HG02623 (cell line): Measurements from ENCODE around the gene ACOT11.

Source experiments
- ATAC-seq: cut with Tn5 transposase; IDR thresholded peaks from one replicate; pipeline ENCODE4 v1.9.1; 2021; ENCODE audit warnings: moderate library complexity; ENCODE audit not compliant: unreplicated experiment

The ACOT11 gene

DNA sequence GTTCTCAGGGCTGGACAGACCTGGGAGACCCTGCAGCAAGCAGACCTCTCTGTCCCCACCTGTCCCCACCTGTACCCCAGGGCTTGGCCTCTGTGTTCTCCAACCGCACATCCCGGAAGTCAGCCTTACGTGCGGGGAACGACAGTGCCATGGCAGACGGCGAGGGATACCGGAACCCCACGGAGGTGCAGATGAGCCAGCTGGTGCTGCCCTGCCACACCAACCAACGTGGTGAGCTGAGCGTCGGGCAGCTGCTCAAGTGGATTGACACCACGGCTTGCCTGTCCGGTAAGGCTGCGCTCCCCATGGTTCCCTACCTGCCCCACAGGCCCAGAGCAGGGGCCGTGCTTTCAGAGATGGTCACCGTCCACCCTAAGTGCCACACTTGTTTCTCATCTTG is 36.5 kb downstream of the ACOT11 start:
- ATAC-seq, result no peak

DNA sequence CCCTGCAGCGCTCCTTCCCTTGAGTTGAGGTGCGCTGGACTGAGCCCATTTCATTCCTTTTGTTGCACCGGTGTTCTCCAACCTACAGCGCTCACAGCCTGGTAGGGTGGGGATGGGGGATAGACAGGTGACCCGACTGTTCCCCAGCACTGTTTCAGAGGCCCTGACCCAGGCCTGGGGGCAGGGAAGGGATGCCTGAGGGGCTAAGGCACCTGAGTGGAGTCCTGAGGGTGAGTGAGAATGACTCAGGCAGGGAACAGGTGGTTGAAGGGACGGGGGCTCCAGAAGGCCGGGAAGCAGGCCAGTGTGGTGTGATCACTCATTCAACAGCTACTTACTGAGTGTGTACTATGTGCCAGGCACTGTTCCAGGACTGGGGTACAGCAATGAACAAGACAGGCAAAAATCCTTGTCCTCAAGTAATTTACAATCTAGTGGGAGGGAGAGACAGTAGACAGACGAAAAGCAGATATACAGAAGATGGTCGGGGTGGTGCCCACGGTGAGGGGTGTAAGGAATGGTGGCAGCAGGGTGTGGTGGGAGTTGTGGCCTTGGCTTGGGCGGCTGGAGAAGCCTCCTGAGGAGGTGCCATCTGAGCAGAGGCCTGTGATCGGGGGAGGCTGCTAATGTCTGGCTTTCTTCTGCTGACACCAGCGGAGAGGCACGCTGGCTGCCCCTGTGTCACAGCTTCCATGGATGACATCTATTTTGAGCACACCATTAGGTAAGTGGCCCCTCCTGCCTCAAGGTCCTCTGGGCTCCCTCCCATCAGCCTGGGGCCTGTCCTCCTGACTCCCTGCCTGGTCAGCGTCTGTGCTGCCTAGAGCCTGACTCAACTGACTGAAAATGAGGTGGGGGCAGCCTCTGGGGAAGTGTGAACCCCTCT is 37.4 kb downstream of the ACOT11 start:
- ATAC-seq, result no peak

DNA sequence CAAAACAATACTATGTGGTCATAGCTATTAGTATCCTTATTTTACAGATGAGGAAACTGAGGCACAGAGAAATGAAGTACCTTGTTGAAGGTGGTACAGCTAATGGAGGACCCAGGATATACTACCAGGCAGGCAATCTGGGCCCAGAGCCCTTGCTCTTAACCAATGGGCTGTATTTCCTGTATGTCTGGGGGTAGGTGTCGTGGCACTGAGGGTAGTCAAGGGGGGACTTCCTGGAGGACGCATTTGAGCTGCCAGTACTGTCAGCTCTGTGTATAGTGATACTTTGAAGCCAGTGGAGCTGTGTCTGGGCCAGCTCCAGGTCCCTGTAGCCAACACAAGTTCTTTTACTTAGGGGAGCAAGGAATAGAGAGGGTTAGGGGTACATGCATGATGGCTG is 40.3 kb downstream of the ACOT11 start:
- ATAC-seq, result no peak

DNA sequence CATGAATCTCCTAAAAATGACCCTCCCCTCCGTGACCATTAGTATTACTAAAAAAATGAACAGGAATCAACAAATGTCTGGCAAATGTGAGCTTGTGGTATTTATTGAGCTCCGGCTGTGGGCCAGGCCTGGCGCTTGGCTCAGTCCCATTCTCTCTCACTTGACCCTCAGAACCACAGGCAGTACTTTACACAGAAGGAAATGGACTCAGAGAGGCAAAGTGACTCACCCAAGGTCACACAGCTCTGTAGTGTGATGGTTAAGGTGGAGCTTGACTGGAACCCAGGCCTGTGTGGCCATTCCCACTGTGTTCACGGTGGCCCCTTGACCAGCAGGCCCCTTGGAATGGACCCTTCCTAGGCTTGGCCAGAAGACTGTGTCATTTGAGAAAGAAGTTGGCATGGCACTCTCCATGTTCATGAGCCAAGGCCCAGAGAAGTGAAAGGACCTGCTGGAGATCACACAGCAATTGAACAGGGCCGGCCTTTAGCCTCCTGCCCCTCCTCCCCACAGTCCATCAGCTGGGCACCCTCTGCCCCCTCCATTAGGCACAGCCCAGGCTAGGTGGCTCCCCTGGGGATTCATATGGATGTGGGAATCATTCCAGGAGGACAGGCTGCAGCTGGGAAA is 43.2 kb downstream of the ACOT11 start:
- ATAC-seq, result no peak

DNA sequence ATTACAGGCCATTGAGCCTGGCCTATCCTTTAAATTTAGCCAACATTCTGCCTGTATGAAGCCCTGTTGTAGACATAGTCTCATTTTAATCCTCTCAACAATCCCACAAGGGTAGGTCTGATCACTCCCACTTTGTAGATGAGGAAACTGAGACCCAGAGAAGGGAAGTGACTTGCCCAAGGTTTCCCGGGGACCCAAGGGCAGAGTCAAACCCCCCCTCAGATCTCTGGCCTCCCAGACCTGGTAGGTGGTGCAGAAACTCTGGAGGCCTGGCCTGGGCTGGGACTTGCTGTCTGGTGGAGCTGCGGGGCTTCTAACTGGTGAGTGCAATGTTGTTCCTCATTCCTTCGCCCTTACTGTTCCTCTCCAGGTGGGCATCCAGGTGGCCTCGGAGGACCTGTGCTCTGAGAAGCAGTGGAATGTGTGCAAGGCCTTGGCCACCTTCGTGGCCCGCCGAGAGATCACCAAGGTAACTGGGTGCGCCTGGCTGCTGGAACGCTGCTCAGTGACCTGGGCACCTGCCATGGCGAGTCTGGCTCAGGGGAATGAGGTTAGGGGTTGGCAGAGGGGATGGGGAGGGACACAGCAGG is 45.6 kb downstream of the ACOT11 start:
- no peak for ATAC-seq

DNA sequence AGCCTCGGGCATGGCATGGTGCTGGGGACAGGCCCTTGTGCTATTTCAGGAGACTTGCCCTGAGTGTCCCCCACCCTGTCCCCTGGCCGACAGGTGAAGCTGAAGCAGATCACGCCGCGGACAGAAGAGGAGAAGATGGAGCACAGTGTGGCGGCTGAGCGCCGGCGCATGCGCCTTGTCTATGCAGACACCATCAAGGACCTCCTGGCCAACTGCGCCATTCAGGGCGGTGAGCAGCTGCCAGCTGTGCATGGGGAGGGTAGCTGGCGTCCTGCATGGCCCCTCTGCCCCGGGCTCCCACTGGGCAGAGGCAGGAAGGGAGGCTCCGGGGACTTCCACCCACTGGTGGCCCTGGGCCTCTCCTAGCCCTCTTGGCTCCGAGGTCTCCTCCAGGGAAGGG is 46.4 kb downstream of the ACOT11 start:
- ATAC-seq, result no peak

DNA sequence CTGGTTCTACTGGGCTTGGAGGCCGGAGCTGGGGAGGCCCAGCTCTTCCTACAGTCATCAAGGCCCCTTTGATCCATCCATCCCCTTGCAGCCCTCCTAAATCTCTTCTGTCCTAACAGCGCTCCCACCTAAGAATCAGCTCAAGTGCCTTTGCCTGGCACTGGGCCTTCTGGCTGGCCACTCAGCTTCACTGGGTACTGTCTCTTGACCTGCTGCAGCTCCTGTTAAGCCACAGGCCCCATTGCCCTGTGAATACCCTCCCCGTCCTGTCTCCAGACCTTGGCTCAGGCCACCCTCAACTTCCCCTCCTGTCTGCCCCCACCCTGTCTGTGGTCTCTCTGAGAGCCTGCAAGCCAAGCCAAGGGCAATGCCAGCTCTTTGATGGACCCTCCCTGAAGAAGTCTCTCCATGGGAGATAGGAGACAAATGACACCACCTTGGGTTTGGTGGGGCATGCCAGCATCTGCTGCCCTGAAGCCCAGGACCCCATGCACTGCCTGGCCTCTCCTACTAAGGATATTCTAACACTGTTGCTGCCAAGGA is 48.0 kb downstream of the ACOT11 start:
- ATAC-seq, result no peak

DNA sequence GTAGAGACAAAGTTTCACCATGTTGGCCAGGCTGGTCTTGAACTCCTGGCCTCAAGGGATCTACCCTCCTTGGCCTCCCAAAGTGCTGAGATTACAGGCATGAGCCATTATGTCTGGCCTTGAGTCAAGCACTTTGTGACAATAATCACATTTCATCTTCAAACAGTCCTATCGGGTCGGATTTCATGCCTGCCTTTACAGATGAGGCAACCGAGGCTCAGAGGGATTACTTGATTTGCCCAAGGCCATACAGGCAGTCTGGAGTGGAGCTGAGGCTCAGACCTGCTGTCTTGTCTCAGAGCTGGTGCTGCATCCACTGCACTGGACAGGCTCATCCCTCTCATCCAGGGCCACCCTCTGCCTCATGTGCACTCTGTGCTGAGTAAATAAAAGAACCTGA is 48.7 kb downstream of the ACOT11 start:
- no peak for ATAC-seq

DNA sequence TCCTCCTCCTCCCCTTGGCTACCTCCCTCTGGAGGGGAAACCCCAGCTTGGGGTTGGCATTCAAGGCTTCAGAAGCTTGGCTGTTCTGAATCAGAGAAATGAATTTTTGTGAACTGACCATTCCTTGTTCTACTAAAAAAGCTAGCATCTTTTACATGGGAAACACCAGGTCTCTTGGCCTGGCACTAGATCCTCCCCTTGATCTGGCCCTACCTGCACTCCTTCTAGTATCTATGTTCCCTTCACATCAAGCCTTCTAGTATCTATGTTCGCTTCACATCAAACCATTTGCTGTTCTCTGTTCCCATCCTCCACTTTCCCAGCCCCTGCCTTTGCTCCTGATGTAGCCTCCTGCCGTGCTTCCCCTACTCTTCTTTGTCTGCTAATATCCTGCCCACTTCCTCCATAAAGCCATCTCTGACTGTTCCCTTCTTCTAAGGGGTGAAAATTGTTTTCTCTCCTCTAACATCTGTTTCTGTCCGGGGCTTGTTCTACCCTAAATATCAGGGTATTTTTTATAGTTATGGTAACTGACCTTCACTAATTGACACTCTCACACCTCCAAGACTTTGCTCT is 49.5 kb downstream of the ACOT11 start:
- ATAC-seq, result no peak

DNA sequence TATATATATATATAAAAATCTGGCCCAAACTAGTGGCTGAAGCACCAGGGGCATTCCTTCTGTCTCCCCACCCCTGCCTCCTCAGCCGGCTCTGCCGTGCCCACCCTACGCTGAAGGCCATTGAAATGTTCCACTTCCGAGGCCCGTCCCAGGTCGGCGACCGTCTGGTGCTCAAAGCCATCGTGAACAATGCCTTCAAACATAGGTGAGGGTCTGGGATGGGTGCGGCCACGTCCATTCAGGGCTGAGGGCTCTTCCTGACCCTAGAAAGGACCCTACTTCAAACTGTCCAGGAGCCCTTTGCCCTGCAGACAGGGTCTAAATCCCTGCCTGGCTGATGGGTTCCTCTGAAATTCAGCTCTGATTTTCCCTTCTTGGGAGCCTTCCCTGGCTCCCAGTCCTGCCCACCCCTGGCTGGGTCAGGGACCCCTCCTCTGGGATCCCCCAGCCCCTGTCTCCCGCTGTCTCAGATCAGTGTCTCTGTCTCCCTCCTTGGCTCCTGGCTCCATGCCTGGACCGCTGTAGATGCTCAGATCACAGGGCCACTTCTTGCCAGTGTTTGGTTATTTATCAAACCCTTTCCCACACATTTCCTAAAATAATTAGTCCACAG is 51.3 kb downstream of the ACOT11 start:
- no peak for ATAC-seq

DNA sequence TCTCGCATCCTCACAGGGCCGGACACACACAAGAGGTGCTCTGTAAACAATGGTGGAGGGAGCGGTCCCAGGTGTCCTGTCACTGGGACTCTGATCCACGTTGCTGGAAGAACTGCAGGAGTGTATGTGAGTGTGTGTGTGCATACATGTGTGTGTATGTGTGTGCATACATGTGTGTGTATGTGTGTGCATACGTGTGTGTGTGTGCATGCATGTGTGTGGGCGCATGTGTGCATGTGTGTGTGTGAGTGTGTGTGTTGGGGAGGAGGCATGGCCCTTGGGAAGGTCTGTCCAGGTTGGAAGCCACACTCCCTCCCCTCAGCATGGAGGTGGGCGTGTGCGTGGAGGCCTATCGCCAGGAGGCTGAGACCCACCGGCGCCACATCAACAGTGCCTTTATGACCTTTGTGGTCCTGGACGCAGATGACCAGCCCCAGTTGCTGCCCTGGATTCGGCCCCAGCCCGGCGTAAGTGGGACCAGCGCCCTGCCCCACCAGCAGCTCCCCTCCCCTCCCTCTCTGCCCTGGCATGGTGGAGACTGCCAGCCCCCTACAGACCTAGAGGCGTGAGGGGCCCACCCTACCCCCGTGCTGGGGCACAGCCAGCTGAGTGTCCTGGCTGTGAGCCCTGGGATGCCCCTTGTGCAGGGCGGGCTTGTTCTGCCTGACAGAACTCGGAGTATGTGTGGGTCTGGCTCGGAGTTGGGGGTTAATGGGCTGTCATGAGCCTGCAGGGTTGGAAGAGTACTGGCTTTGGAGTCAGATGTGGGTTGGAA is 53.1 kb downstream of the ACOT11 start:
- ATAC-seq, result no peak

DNA sequence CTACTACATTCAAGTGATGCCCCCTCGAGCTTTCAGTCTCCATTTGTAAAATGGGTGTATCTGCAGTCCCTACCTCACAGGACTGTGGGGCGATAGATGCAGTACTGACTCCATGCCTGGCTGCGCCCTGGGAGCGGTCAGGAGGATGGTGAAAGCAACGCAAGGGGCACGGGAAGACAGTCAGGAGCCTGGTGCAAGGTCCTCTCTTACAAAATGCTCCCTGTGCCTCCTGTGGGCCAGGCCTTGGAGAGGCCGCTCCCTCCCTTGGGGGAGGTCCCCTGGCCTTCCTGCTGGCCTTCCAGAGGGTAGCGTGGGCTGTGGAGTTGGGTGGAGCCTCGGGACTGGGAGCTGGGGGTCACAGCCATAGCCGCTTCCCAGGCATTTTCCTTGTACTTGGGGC is 53.7 kb downstream of the ACOT11 start:
- ATAC-seq, result no peak

DNA sequence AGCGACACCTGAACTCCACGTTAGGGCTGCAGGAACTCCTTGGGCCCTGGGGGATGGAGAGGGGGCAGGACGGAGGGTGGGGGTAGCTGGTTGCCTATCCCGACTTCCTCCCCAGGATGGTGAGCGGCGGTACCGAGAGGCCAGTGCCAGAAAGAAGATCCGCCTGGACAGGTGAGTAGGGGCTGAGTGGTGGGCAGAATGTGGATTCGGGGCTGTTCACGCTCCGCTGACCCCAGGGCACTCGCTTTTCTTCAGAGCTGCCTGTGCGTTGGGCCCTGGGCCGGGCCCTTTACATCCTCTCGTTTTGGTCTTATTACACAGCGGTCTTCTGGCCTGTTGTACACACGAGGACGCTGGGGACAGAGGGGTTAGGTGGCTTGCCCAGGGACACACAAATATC is 54.5 kb downstream of the ACOT11 start:
- no peak for ATAC-seq

DNA sequence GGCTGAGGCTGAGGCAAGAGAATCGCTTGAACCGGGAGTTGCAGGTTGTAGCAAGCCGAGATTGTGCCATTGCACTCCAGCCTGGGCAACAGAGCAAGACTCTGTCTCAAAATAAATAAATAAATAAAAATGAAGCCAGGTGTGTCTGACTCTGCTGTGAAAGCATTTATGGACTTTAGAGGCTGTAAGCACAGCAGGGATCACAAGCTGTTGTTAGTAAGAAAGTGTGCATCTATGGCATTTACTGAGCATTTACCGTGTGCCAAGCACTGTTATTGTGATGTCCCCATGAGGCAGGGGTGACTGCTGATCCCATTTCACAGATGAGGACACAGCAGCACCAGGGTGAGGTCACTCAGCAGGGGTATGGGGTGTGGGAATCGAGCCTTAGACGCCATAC is 55.2 kb downstream of the ACOT11 start:
- no peak for ATAC-seq

DNA sequence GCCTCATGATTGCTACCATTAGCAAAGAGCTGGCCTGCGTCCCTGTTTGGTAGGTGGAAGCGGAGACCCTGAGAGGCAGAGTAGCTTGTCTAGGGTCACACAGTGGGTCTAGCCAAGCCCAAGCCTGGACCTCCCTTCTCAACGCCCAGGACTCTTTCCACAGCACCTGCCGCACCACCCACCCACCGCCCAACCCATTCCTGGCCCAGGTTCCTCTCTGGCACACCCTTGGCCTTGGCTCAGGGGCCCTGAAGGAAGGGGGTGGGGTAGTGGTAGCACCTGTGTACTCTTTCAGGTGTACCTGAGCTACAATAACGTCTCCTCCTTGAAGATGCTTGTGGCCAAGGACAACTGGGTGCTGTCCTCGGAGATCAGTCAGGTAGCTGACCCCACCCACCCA is 56.0 kb downstream of the ACOT11 start:
- no peak for ATAC-seq

DNA sequence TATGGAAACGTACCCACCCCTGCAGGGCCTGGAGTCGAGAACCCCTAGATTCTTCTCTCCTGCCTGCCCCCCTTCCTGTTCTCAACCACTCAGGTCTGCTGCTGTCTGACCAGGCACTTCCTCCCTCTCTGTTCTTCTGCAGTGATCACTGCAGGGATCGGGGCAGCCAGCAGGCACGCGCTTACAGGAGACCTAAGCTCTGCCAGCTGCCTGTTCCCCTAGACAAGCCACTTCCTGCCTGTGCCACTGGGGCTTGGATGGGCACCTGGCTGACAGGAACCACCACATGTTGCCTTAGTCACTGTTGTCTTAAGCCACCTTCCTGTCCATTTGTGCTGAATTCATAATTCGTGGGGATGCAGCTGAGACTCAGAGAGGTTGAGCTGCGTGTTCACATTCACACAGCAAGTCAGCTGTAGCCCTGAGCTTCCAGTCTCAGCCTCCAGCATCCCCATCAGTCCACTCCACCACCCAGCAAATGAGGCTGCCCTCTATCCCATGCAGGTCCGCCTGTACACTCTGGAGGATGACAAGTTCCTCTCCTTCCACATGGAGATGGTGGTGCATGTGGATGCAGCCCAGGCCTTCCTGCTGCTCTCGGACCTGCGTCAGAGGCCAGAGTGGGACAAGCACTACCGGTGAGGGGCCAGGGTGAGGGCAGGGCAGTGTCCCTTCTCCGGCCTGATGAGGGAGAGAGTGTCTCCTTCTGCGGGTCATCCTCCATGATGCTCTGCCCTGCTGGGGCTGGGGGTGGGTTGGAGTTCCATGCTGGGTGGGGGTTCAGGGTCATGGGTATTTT is 56.7 kb downstream of the ACOT11 start:
- no peak for ATAC-seq

DNA sequence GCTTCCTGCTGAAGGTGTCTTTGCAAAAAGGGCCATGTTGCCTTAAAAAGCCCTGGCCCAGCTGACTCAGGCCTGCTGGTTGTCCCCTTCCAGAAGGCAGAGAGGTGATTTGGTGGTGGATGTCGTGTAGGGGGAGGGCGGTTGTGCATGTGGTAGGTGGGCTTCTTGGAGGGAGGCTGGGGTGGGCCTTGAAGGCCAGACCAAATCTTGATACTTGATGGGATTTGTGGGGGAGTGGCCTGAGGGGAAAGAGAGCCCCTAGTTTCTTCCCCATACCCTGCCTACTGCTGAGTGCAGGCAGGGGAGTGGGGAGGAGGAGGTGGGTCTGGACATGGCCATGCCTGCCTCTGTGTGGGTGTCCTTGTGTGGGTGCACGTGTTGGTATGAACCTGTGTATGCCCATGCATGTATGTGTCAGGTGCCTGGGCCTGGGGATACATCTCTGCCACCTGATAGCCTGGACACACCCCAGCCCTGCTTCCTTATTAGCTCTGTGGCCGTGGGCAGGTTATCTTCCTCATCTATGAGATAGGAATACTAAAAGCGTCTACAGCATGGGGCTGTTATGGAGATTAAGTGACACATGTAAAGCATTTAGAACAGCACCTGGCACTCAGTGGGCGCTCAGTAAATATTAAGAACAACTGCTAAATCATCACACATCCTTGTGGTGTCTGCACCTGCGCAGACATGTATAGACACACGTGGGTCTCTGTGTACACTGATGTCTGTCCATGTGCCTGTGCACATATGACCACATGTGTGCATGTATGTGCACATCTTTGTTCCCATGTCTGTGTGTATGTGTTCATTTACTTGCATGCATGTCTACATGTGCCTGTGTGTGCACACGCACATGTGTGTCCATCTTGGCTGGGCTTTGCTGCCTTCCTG is 58.3 kb downstream of the ACOT11 start:
- no peak for ATAC-seq

DNA sequence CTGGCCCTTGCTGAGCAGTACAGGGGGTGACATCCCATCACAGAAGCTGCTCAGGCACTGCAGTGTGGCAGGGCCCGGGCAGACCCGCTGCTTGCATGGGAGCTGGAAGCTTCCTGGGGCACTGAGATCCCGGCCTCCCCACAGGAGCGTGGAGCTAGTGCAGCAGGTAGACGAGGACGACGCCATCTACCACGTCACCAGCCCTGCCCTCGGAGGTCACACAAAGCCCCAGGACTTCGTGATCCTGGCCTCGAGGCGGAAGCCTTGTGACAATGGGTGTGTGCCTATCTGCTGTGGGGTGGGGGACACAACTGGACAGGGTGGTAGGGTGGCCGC is 58.9 kb downstream of the ACOT11 start:
- ATAC-seq, result no peak
